NT2/D1 (cell line): Measurements from ENCODE around the gene S100A14.

ENCODE experiments used
- DNase-seq: peaks from one replicate; pipeline ENCODE4 v3.0.0-alpha.2; 2011; ENCODE audit warnings: low read depth, low spot score
- H3K27me3 ChIP-seq: 2 replicates; pipeline ENCODE4 v1.6.0; 2011; ENCODE audit warnings: mild to moderate bottlenecking; ENCODE audit not compliant: insufficient read length, insufficient read depth
- H3K36me3 ChIP-seq: 2 replicates; pipeline ENCODE4 v1.6.1; 2011; ENCODE audit warnings: mild to moderate bottlenecking, low read length, mixed read lengths; ENCODE audit not compliant: insufficient read depth, insufficient read length
- H3K4me1 ChIP-seq: 2 replicates; pipeline ENCODE4 v1.5.1; 2011; ENCODE audit not compliant: insufficient read depth, insufficient read length
- H3K4me3 ChIP-seq: 2 replicates; pipeline ENCODE4 v1.5.1; 2011; ENCODE audit warnings: low read depth; ENCODE audit not compliant: insufficient read length
- H3K9ac ChIP-seq: 2 replicates; pipeline ENCODE4 v1.6.0; 2011; ENCODE audit warnings: low read depth; ENCODE audit not compliant: insufficient read length
- H3K9me3 ChIP-seq: 2 replicates; pipeline ENCODE4 v1.5.1; 2011; ENCODE audit warnings: mild to moderate bottlenecking, low read length; ENCODE audit not compliant: insufficient read depth
- SUZ12 ChIP-seq: IDR thresholded peaks from 2 replicates; pipeline ENCODE4 v1.6.1; 2011; ENCODE audit not compliant: insufficient read length, insufficient read depth; ENCODE audit errors: extremely low read depth
- YY1 ChIP-seq: IDR thresholded peaks from 2 replicates; pipeline ENCODE4 v1.6.1; 2011; ENCODE audit not compliant: insufficient read length, insufficient read depth
- ZNF274 ChIP-seq: IDR thresholded peaks from 2 replicates; pipeline ENCODE4 v1.6.1; 2011; ENCODE audit warnings: mild to moderate bottlenecking, low read depth, low read length

The S100A14 gene

DNA sequence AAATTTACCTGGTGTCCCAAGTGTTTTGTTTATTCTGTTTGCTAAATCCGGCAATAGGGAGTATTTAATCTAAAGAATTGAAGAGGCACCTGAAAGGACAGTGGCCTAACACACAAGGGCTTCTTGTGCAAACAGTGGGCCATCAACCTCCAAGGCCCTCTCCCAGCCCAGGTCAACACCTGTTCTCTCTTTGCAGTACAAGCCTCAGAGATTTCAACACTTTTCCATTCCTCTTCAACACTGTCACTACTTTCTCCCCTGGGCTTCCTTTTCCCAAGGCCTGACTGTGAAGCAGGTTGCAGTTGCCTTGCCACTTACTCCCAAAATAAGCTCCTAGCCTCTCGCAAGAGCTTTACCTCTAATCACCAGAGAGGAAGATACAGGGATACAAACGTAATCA is 39.2 kb upstream of the S100A14 start:
- H3K36me3 ChIP-seq = peaks cover 5% of the 10 kb centered on the region
- H3K9me3 ChIP-seq = no peaks in the 10 kb centered on the region
- peak overlapping the region; percentile 9 for H3K9ac ChIP-seq
- no peaks in the 10 kb centered on the region for H3K4me1 ChIP-seq
- no peaks in the 10 kb centered on the region for H3K27me3 ChIP-seq
- TF ChIP-seq SUZ12 (no peak), YY1 (no peak), ZNF274 (no peak)
- no peak for DNase-seq
- no peak overlapping the region for H3K4me3 ChIP-seq

DNA sequence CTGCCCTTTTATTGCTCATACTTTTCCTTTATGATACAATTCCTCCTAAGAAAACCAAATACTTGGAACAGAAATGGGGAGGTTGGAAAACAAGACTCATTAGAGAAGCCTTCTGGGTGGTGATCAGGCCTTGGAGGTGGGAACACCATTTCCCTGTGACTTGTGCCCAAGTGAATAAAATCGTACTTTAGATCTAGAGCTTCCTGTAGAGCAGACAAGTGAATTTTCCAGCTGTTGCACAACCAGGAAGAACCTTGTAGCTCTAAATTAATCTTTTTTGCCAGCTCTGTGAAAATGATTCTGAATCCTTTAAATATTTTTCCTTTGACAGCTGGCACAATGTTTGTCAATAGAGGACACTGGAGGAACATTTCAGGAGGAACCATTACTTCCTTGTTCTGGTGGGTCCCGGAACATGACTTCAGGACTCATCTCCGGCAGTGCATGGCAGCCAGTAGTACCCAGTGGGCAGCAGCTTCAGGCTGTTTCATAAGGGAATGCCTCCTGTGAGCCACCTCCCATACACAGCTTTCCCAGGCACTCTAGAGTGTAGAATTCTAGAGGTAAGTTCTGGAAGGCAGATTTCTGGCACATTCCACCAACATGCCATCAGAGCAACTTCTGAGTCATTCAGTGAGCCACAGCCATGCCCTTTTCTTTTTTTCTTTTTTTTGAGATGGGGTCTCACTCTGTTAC is 36.8 kb upstream of the S100A14 start:
- TF ChIP-seq SUZ12 (no peak), ZNF274 (no peak), YY1 (no peak)

DNA sequence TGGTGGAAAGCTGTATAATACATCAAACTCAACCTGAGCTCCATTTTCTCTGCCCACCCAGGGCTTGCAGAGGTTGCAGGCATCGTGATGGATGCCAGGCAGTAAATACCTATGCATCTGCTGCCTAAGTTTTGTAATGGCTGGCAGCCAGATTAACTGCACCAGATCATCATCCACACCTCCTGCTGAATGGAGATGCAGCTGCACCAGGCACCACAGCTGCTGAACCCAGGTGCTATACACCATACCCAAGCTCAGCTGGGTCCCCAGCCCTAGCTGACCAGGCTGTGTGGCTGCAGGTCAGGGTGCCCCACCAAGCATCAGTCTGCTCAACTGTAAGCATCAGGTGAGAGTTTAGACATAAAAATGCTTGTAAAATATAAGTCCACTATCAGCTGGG is 35.6 kb upstream of the S100A14 start:
- H3K9ac ChIP-seq = no peak overlapping the region
- TF ChIP-seq SUZ12 (no peak), YY1 (no peak), ZNF274 (no peak)
- peaks cover 7% of the 10 kb centered on the region for H3K36me3 ChIP-seq
- no peak overlapping the region for H3K4me3 ChIP-seq
- peaks cover 3% of the 10 kb centered on the region for H3K4me1 ChIP-seq
- no peaks in the 10 kb centered on the region for H3K27me3 ChIP-seq
- H3K9me3 ChIP-seq = no peaks in the 10 kb centered on the region
- no peak for DNase-seq

More for the DNA sequence above, 36.8 kb upstream of the S100A14 start:
- Histone ChIP-seq H3K4me3 (no peak overlapping the region), H3K36me3 (no peaks in the 10 kb centered on the region), H3K9me3 (no peaks in the 10 kb centered on the region), H3K4me1 (peaks cover 3% of the 10 kb centered on the region), H3K27me3 (no peaks in the 10 kb centered on the region), H3K9ac (no peak overlapping the region)
- no peak for DNase-seq

DNA sequence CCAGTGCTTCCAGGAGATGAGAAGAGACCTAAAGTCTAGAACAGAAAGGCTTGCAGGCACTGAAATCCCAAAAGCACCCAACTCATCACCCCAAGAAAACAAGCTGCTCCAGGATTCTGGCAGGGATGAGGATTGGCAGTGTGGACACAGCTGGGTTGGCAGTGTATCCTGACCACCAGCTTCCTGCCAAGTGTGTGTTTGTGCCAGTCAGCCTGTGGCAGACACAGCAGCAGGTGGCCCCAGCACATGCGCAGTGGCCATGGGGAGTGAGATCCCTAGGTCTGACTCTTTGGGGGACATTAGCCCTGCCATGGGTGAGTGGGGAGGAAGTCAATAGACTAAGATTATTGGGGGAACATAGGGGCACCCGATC is 33.7 kb upstream of the S100A14 start:
- Histone ChIP-seq H3K9me3 (no peaks in the 10 kb centered on the region), H3K4me1 (peaks cover 3% of the 10 kb centered on the region), H3K9ac (no peak overlapping the region), H3K36me3 (peaks cover 26% of the 10 kb centered on the region), H3K27me3 (no peaks in the 10 kb centered on the region), H3K4me3 (no peak overlapping the region)
- TF ChIP-seq SUZ12 (no peak), ZNF274 (no peak), YY1 (no peak)
- DNase-seq = no peak

DNA sequence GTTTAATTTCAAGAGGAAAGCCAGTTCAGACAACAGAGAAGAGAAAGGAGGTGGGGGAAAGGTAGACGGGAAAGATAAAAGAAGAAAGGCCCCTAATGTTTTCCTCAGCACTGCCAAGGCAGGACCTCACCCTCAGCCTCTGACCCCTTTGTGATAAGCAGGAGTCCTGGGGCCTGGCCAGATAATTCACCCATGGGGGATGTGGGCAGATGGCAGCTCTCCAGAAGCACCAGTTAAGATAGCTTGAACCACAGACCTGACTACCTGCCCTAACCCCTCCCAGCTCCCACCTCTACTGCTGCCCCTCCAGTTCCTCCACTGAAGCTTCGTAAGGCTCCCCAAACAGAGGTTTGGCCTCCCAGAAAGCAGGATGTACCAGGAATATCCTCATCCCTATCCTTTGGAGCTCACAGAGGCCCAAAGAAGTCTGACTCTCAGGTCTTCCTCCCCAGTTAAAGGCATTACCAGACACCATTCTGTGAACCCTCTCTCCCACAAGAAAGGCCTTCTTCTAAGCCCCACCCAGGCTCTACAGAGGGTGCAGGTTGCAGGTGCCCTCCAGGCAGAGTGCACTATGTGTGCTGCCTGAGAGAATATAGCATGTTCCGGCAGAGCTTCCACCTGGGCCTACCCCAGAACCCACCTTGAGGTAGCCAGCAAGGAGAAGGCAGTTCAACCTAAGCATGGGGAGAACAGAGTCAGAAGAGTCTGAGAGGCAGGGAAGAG is 33.2 kb upstream of the S100A14 start:
- H3K9me3 ChIP-seq = no peaks in the 10 kb centered on the region

DNA sequence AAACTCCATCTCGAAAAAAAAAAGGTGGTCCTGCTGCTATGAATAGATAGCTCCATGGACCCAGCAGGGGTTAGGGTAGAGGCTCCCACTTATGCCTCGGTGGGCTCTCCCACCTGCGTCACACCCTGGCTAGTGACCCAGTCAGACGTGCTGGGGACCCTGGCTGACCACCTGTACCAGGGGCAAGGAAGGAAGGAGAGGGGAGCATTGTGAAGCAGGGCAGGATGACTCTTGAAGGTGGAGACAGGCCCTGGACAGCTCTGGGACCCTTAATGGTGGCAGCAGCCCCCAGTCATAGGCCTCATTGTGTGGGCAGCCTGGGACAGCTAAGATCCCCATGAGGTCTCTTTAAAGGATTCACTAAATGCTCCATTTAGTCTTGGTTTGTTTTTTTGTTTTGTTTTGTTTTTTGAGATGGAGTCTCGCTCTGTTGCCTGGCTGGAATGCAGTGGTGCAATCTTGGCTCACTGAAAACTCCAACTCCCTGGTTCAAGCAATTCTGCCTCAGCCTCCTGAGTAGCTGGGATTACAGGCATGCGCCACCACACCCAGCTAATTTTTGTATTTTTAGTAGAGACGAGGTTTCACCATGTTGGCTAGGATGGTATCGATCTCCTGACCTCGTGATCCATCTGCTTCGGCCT is 32.0 kb upstream of the S100A14 start:
- DNase-seq = no peak
- no peak for TF ChIP-seq SUZ12
- no peak for TF ChIP-seq YY1
- no peak for TF ChIP-seq ZNF274
- H3K4me3 ChIP-seq = no peak overlapping the region
- H3K27me3 ChIP-seq = no peaks in the 10 kb centered on the region
- H3K9me3 ChIP-seq = no peaks in the 10 kb centered on the region
- H3K9ac ChIP-seq = no peak overlapping the region
- H3K4me1 ChIP-seq = peaks cover 3% of the 10 kb centered on the region
- peaks cover 43% of the 10 kb centered on the region for H3K36me3 ChIP-seq

More for the DNA sequence above, 33.2 kb upstream of the S100A14 start:
- no peak for TF ChIP-seq YY1
- no peak for TF ChIP-seq SUZ12
- no peak for TF ChIP-seq ZNF274
- Histone ChIP-seq H3K27me3 (no peaks in the 10 kb centered on the region), H3K4me3 (no peak overlapping the region), H3K9ac (no peak overlapping the region), H3K4me1 (peaks cover 3% of the 10 kb centered on the region), H3K36me3 (peaks cover 31% of the 10 kb centered on the region)
- DNase-seq = no peak

DNA sequence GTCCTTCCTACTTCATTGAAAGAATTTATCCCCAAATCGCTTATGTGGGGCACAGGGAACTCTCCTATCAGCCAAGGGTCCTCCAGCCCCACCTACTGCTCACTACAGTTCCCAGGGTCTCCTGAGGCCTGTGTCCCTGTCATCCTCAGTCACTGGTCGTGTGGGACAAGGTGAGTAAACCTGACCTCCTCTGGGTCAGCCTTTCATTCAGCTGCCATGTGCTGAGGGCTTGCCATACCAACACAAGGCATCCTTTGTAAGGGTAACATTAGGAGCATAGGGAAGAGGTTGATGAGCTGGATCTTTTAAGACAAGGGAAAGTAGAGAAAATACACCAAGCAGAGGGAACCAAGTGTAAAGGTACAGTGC is 31.2 kb upstream of the S100A14 start:
- peaks cover 51% of the 10 kb centered on the region for H3K36me3 ChIP-seq
- peaks cover 3% of the 10 kb centered on the region for H3K4me1 ChIP-seq
- H3K27me3 ChIP-seq = no peaks in the 10 kb centered on the region
- no peaks in the 10 kb centered on the region for H3K9me3 ChIP-seq
- H3K4me3 ChIP-seq = no peak overlapping the region
- H3K9ac ChIP-seq = no peak overlapping the region
- DNase-seq = no peak
- TF ChIP-seq SUZ12 (no peak), ZNF274 (no peak), YY1 (no peak)
